Trophoblast cell (in vitro differentiated cells and primary cell): ENCODE measurements around the gene UPF3A.

Experiments used
- DNase-seq, 2 donors: peaks; one replicate each; pipeline ENCODE4 v3.0.0-alpha.2; 2016
- H2AFZ ChIP-seq: 2 replicates; pipeline ENCODE4 v1.6.1; 2013; ENCODE audit warnings: low read length, moderate library complexity, mild to moderate bottlenecking; ENCODE audit not compliant: insufficient read depth, poor library complexity
- H2AK5ac ChIP-seq: 2 replicates; pipeline ENCODE4 v1.6.1; 2013; ENCODE audit warnings: mild to moderate bottlenecking, low read length
- H2BK120ac ChIP-seq: 2 replicates; pipeline ENCODE4 v1.6.1; 2013; ENCODE audit warnings: low read length, mild to moderate bottlenecking, moderate library complexity; ENCODE audit not compliant: insufficient read depth, poor library complexity
- H2BK12ac ChIP-seq: 2 replicates; pipeline ENCODE4 v1.6.1; 2013; ENCODE audit warnings: mild to moderate bottlenecking, low read length, moderate library complexity
- H2BK5ac ChIP-seq: 2 replicates; pipeline ENCODE4 v1.6.1; 2013; ENCODE audit warnings: low read length, low read depth, moderate library complexity, mild to moderate bottlenecking; ENCODE audit not compliant: poor library complexity
- H3K14ac ChIP-seq: 2 replicates; pipeline ENCODE4 v1.6.1; 2013; ENCODE audit warnings: mild to moderate bottlenecking, low read length
- H3K18ac ChIP-seq: 2 replicates; pipeline ENCODE4 v1.6.1; 2013; ENCODE audit warnings: mild to moderate bottlenecking, low read length
- H3K23ac ChIP-seq: 2 replicates; pipeline ENCODE4 v1.6.1; 2013; ENCODE audit warnings: low read length
- H3K27ac ChIP-seq: 2 replicates; pipeline ENCODE4 v1.5.1; 2013; ENCODE audit warnings: low read depth, mild to moderate bottlenecking, inconsistent platforms, low read length, moderate library complexity
- H3K27me3 ChIP-seq: 2 replicates; pipeline ENCODE4 v1.6.1; 2013; ENCODE audit warnings: inconsistent platforms, mild to moderate bottlenecking, low read length, moderate library complexity; ENCODE audit not compliant: insufficient read depth
- H3K36me3 ChIP-seq, 2 experiments: 1 replicate in 1 of 2; 2 replicates in 1 of 2; pipeline ENCODE4 v1.6.1; 2013; ENCODE audit warnings: low read length in 2 of 2, mild to moderate bottlenecking in 2 of 2, moderate library complexity in 1 of 2; ENCODE audit not compliant: insufficient read depth in 2 of 2, control insufficient read depth in 1 of 2
- H3K4ac ChIP-seq: 2 replicates; pipeline ENCODE4 v1.6.1; 2013; ENCODE audit warnings: low read depth, mild to moderate bottlenecking, low read length, moderate library complexity
- H3K4me1 ChIP-seq, 2 experiments: 1 replicate in 1 of 2; 2 replicates in 1 of 2; pipeline ENCODE4 v1.6.1; 2013; ENCODE audit warnings: low read length in 2 of 2, mild to moderate bottlenecking in 2 of 2, moderate library complexity in 1 of 2; ENCODE audit not compliant: insufficient read depth in 2 of 2, control insufficient read depth in 1 of 2
- H3K4me2 ChIP-seq: 2 replicates; pipeline ENCODE4 v1.6.1; 2013; ENCODE audit warnings: inconsistent platforms, mild to moderate bottlenecking, low read length, moderate library complexity
- H3K4me3 ChIP-seq: 2 replicates; pipeline ENCODE4 v1.5.1; 2013; ENCODE audit warnings: mild to moderate bottlenecking, low read depth, low read length, inconsistent platforms
- H3K79me1 ChIP-seq: one replicate; pipeline ENCODE4 v1.6.1; 2013; ENCODE audit warnings: low read length
- H3K79me2 ChIP-seq: 2 replicates; pipeline ENCODE4 v1.6.1; 2013; ENCODE audit warnings: low read length, mild to moderate bottlenecking; ENCODE audit not compliant: control insufficient read depth, insufficient read depth, poor library complexity
- H3K9ac ChIP-seq: 2 replicates; pipeline ENCODE4 v1.6.1; 2013; ENCODE audit warnings: mild to moderate bottlenecking, low read length
- H3K9me3 ChIP-seq: 2 replicates; pipeline ENCODE4 v1.6.1; 2013; ENCODE audit warnings: low read depth, mild to moderate bottlenecking, control low read depth, inconsistent platforms, low read length; ENCODE audit not compliant: insufficient read depth
- H4K12ac ChIP-seq: 2 replicates; pipeline ENCODE4 v1.6.1; 2013; ENCODE audit warnings: low read depth, mild to moderate bottlenecking, low read length, moderate library complexity
- H4K8ac ChIP-seq: 2 replicates; pipeline ENCODE4 v1.6.1; 2013; ENCODE audit warnings: low read depth, mild to moderate bottlenecking, low read length, moderate library complexity
- H4K91ac ChIP-seq: one replicate; pipeline ENCODE4 v1.6.1; 2013; ENCODE audit warnings: low read depth, mild to moderate bottlenecking, low read length, moderate library complexity
- WGBS: extraction: QIAGEN DNeasy Blood & Tissue Kit; methylation state at CpG from one replicate; pipeline ENCODE4 v1.1.7; 2013; ENCODE audit warnings: missing lambda C conversion rate; ENCODE audit not compliant: insufficient read length, insufficient coverage; ENCODE audit errors: extremely low coverage; 5-methylcytosine and 5-hydroxymethylcytosine counted together

UPF3A gene

GRCh38 chr13:114268344-114269280 lies 12.8 kb upstream of the UPF3A start:
- H4K91ac ChIP-seq = no peak overlapping the region
- H3K27ac ChIP-seq = no peak overlapping the region
- no peak overlapping the region for H2BK12ac ChIP-seq
- no peak overlapping the region for H3K4me2 ChIP-seq
- H2AK5ac ChIP-seq = no peak overlapping the region
- no peak overlapping the region for H2AFZ ChIP-seq
- H3K4ac ChIP-seq = no peak overlapping the region
- H2BK120ac ChIP-seq = no peak overlapping the region
- H3K9ac ChIP-seq = no peak overlapping the region
- no peak for DNase-seq
- H3K36me3 ChIP-seq = peaks cover 30 to 61% of the 10 kb centered on the region in 2 experiments
- H3K4me1 ChIP-seq = no peaks in the 10 kb centered on the region
- no peaks in the 10 kb centered on the region for H3K27me3 ChIP-seq
- no peak overlapping the region for H4K8ac ChIP-seq
- H3K23ac ChIP-seq = no peak overlapping the region
- H4K12ac ChIP-seq = no peak overlapping the region
- H3K14ac ChIP-seq = no peak overlapping the region
- no peaks in the 10 kb centered on the region for H3K79me2 ChIP-seq
- H3K79me1 ChIP-seq = no peaks in the 10 kb centered on the region
- H3K4me3 ChIP-seq = no peak overlapping the region
- H2BK5ac ChIP-seq = no peak overlapping the region
- no peaks in the 10 kb centered on the region for H3K9me3 ChIP-seq
- WGBS = no CpG with 5 or more reads among the region's 6 CpGs
- H3K18ac ChIP-seq = no peak overlapping the region

GRCh38 chr13:114269281-114269770 lies 12.1 kb upstream of the UPF3A start:
- Histone ChIP-seq H3K27ac (no peak overlapping the region), H3K14ac (no peak overlapping the region), H2BK120ac (no peak overlapping the region), H4K91ac (no peak overlapping the region), H4K12ac (no peak overlapping the region), H3K18ac (no peak overlapping the region), H3K23ac (no peak overlapping the region), H2AK5ac (no peak overlapping the region), H3K4me3 (no peak overlapping the region), H3K4me1 (no peaks in the 10 kb centered on the region), H3K27me3 (no peaks in the 10 kb centered on the region), H3K4ac (no peak overlapping the region), H3K79me2 (no peaks in the 10 kb centered on the region), H3K36me3 (peaks cover 27 to 63% of the 10 kb centered on the region in 2 experiments), H4K8ac (no peak overlapping the region), H2AFZ (no peak overlapping the region), H3K4me2 (no peak overlapping the region), H3K79me1 (no peaks in the 10 kb centered on the region), H2BK5ac (no peak overlapping the region), H3K9me3 (no peaks in the 10 kb centered on the region), H3K9ac (peak overlapping the region; percentile 58), H2BK12ac (no peak overlapping the region)
- no peak for DNase-seq
- no CpG with 5 or more reads among the region's 4 CpGs for WGBS

- Histone ChIP-seq H2AK5ac (no peak overlapping the region), H3K27me3 (no peaks in the 10 kb centered on the region), H2BK12ac (no peak overlapping the region), H3K4me2 (no peak overlapping the region), H3K36me3 (peaks cover 15 to 44% of the 10 kb centered on the region in 2 experiments), H3K4me1 (no peaks in the 10 kb centered on the region), H3K18ac (no peak overlapping the region), H3K4ac (no peak overlapping the region), H3K4me3 (no peak overlapping the region), H2BK5ac (no peak overlapping the region), H2AFZ (no peak overlapping the region), H4K91ac (no peak overlapping the region), H3K9ac (no peak overlapping the region), H4K12ac (no peak overlapping the region), H3K79me1 (no peaks in the 10 kb centered on the region), H3K14ac (no peak overlapping the region), H3K79me2 (no peaks in the 10 kb centered on the region), H3K27ac (no peak overlapping the region), H4K8ac (no peak overlapping the region), H2BK120ac (no peak overlapping the region), H3K23ac (no peak overlapping the region), H3K9me3 (no peaks in the 10 kb centered on the region)
- no peak for DNase-seq
- WGBS = no CpG with 5 or more reads among the region's 2 CpGs
These were observed 8.4 kb upstream of the UPF3A start for GRCh38 chr13:114272977-114273376.

- H2AFZ ChIP-seq = no peak overlapping the region
- WGBS = no CpG with 5 or more reads among the region's 7 CpGs
- H2BK5ac ChIP-seq = no peak overlapping the region
- no peak overlapping the region for H2BK12ac ChIP-seq
- no peak overlapping the region for H4K91ac ChIP-seq
- no peaks in the 10 kb centered on the region for H3K79me2 ChIP-seq
- no peak overlapping the region for H2BK120ac ChIP-seq
- peaks cover 11 to 29% of the 10 kb centered on the region in 2 experiments for H3K36me3 ChIP-seq
- H3K27me3 ChIP-seq = no peaks in the 10 kb centered on the region
- no peaks in the 10 kb centered on the region for H3K4me1 ChIP-seq
- H2AK5ac ChIP-seq = no peak overlapping the region
- no peak overlapping the region for H3K14ac ChIP-seq
- H4K8ac ChIP-seq = no peak overlapping the region
- H3K9me3 ChIP-seq = no peaks in the 10 kb centered on the region
- no peak overlapping the region for H3K23ac ChIP-seq
- H3K79me1 ChIP-seq = no peaks in the 10 kb centered on the region
- no peak overlapping the region for H3K4me2 ChIP-seq
- no peak overlapping the region for H3K18ac ChIP-seq
- no peak overlapping the region for H3K4me3 ChIP-seq
- H4K12ac ChIP-seq = no peak overlapping the region
- no peak for DNase-seq
- H3K27ac ChIP-seq = no peak overlapping the region
- H3K9ac ChIP-seq = no peak overlapping the region
- H3K4ac ChIP-seq = no peak overlapping the region
These were observed 6.1 kb upstream of the UPF3A start for GRCh38 chr13:114275304-114275703.
